Measurements from ENCODE around the gene CDH23.

Gene CDH23

GRCh38 chr10:71564194-71564820 is 167.6 kb downstream of the CDH23 start:
- no peak for DNase-seq (ENCODE audit: low spot score)

GRCh38 chr10:71565284-71566000 is 168.7 kb downstream of the CDH23 start:
- no peak for DNase-seq (ENCODE audit: low spot score)

- no peak for DNase-seq (ENCODE audit: low spot score)
These were observed 170.3 kb downstream of the CDH23 start for GRCh38 chr10:71567006-71567405.

GRCh38 chr10:71568896-71569492 is 172.3 kb downstream of the CDH23 start:
- no peak for DNase-seq (ENCODE audit: low spot score)

GRCh38 chr10:71569775-71570588 is 173.3 kb downstream of the CDH23 start:
- peak; percentile 69 for DNase-seq (ENCODE audit: low spot score)

- DNase-seq (ENCODE audit: low spot score), result no peak
These were observed 174.9 kb downstream of the CDH23 start for GRCh38 chr10:71571460-71572175.

GRCh38 chr10:71572962-71573361 is 176.2 kb downstream of the CDH23 start:
- no peak for DNase-seq (ENCODE audit: low spot score)

- DNase-seq (ENCODE audit: low spot score), result no peak
These were observed 177.1 kb downstream of the CDH23 start for GRCh38 chr10:71573562-71574518.

- DNase-seq (ENCODE audit: low spot score), result no peak
These were observed 178.7 kb downstream of the CDH23 start for GRCh38 chr10:71575451-71575850.

- DNase-seq (ENCODE audit: low spot score), result no peak
These were observed 179.4 kb downstream of the CDH23 start for GRCh38 chr10:71575934-71576801.

- no peak for DNase-seq (ENCODE audit: low spot score)
These were observed 180.1 kb downstream of the CDH23 start for GRCh38 chr10:71576842-71577241.

GRCh38 chr10:71577345-71577744 is 180.6 kb downstream of the CDH23 start:
- no peak for DNase-seq (ENCODE audit: low spot score)

GRCh38 chr10:71578069-71578468 is 181.3 kb downstream of the CDH23 start:
- DNase-seq (ENCODE audit: low spot score), result no peak

- no peak for DNase-seq (ENCODE audit: low spot score)
These were observed 182.9 kb downstream of the CDH23 start for GRCh38 chr10:71579668-71580067.

- no peak for DNase-seq (ENCODE audit: low spot score)
These were observed 183.7 kb downstream of the CDH23 start for GRCh38 chr10:71580415-71580814.

GRCh38 chr10:71580926-71581325 is 184.2 kb downstream of the CDH23 start:
- DNase-seq (ENCODE audit: low spot score), result no peak

GRCh38 chr10:71581376-71581775 is 184.7 kb downstream of the CDH23 start:
- DNase-seq (ENCODE audit: low spot score), result peak; percentile 90

- peak; percentile 41 for DNase-seq (ENCODE audit: low spot score)
These were observed 185.3 kb downstream of the CDH23 start for GRCh38 chr10:71582019-71582418.

Measured in putamen (tissue), 1 donor.